A673 (cell line): ENCODE data around the gene IFI44.

ENCODE experiments used
- CTCF ChIP-seq: fragments of 300-800, 200-600 bp; sonication (generic); conservative IDR thresholded peaks from 2 replicates; pipeline ENCODE4 v1.5.1; 2017; ENCODE audit warnings: low read depth, mild to moderate bottlenecking, antibody characterized with exemption, low read length, moderate library complexity, mixed read lengths
- EZH2 ChIP-seq: fragments of 200-600 bp; sonication (generic); IDR thresholded peaks from 2 replicates; pipeline ENCODE4 v1.6.1; 2017; ENCODE audit warnings: borderline replicate concordance, low read depth, mild to moderate bottlenecking, mixed read lengths, antibody characterized with exemption, low read length; ENCODE audit not compliant: poor library complexity, severe bottlenecking

- TF ChIP-seq EZH2: no peak
- no peak for TF ChIP-seq CTCF
Observed at GRCh38 chr1:78663923-78664322, 14.3 kb downstream of the IFI44 start.
